K562 (cell line): Measurements from ENCODE around the gene FAM32A. TPM values are rescaled to one million over a fixed set of nuclear protein-coding genes. Genes with fewer than 3 reads are reported as not detected.

Experiments used
- ATAC-seq: fragments of 200-7000 bp; cut with Tn5 transposase; 3 replicates; pipeline ENCODE4 v1.9.1; 2020; ENCODE audit warnings: moderate library complexity
- BruUV-seq: library from RNA; stranded (reverse); fragments of 400-500 nt; replicated peaks from 2 replicates; lab custom pipeline; 2021; lab: Mats Ljungman, UMichigan
- CTCF ChIA-PET: fragments of 300-600 bp; formaldehyde crosslinking; extraction: SDS; loops from one replicate; lab custom pipeline; 2021; ENCODE audit warnings: low intra/inter-chr PET ratio; lab: Yijun Ruan, JAX
- POLR2A ChIA-PET: fragments of 300-600, 350-650 bp; sonication (Branson Sonifier 250); formaldehyde crosslinking; extraction: SDS; loops from one replicate; lab custom pipeline; 2021; ENCODE audit warnings: antibody characterized with exemption, inconsistent platforms; lab: Yijun Ruan, JAX
- DNase-seq, 4 experiments: peaks; one replicate each; pipeline versions ENCODE4 v3.0.0 to v3.0.0-alpha.2; 2011 to 2018; ENCODE audit warnings: low spot score in 3 of 4, mixed read lengths in 3 of 4; ENCODE audit errors: extremely low read depth in 1 of 4
- FAIRE-seq: peaks from 2 replicates; lab custom pipeline; 2011; peaks lifted over from hg19 to GRCh38; lab: Jason Lieb, UNC
- H2AFZ ChIP-seq: 2 replicates; pipeline ENCODE4 v1.6.0; 2011; ENCODE audit warnings: low read depth, low read length, control low read depth, inconsistent platforms
- H3K27ac ChIP-seq: fragments of 200-600 bp; 3 replicates; pipeline ENCODE4 v1.8.0; 2011; ENCODE audit warnings: low read depth, mild to moderate bottlenecking, control low read depth, inconsistent platforms, low read length, moderate library complexity, mixed read lengths; ENCODE audit errors: extremely low read depth
- H3K27me3 ChIP-seq, 2 experiments: fragments of 300-600 bp in 1 of 2; 2 replicates in 1 of 2; 3 replicates in 1 of 2; pipeline versions ENCODE4 v1.6.0 to v1.8.0; 2011; ENCODE audit warnings: inconsistent platforms in 2 of 2, low read length in 2 of 2, mild to moderate bottlenecking in 1 of 2, mixed read lengths in 1 of 2, moderate library complexity in 1 of 2; ENCODE audit not compliant: control insufficient read depth in 2 of 2, insufficient read depth in 2 of 2
- H3K36me3 ChIP-seq: fragments of 300-600 bp; 3 replicates; pipeline ENCODE4 v1.8.0; 2011; ENCODE audit warnings: mild to moderate bottlenecking, low read length, inconsistent platforms; ENCODE audit not compliant: control insufficient read depth, insufficient read depth
- H3K4me1 ChIP-seq, 2 experiments: fragments of 200-600 bp in 1 of 2; replicated peaks in 1 of 2; 2 replicates in 1 of 2; 3 replicates in 1 of 2; pipeline versions ENCODE4 v1.5.1 to v1.8.0; 2011; ENCODE audit warnings: inconsistent platforms in 2 of 2, low read length in 2 of 2, mild to moderate bottlenecking in 1 of 2, mixed read lengths in 1 of 2, moderate library complexity in 1 of 2; ENCODE audit not compliant: control insufficient read depth in 2 of 2, insufficient read depth in 2 of 2
- H3K4me2 ChIP-seq: 2 replicates; pipeline ENCODE4 v1.6.1; 2011; ENCODE audit warnings: low read length, control low read depth, inconsistent platforms, mixed read lengths; ENCODE audit not compliant: insufficient read depth
- H3K4me3 ChIP-seq: fragments of 200-600 bp; sonication (generic), shearing (Covaris generic); 2 replicates; pipeline ENCODE4 v1.5.1; 2016; ENCODE audit warnings: control low read depth, inconsistent platforms
- H3K79me2 ChIP-seq: fragments of 200-600 bp; 3 replicates; pipeline ENCODE4 v1.8.0; 2011; ENCODE audit warnings: low read length, inconsistent platforms; ENCODE audit not compliant: control insufficient read depth, insufficient read depth
- H3K9ac ChIP-seq, 2 experiments: 2 replicates each; pipeline versions ENCODE4 v1.6.0 to v1.6.1; 2011; ENCODE audit warnings: low read depth in 2 of 2, low read length in 2 of 2, control low read depth in 1 of 2, inconsistent platforms in 1 of 2, mild to moderate bottlenecking in 1 of 2, mixed read lengths in 1 of 2; ENCODE audit not compliant: insufficient read depth in 1 of 2
- H3K9me1 ChIP-seq: one replicate; pipeline ENCODE4 v1.6.0; 2011; ENCODE audit warnings: inconsistent platforms, mild to moderate bottlenecking, low read length, moderate library complexity; ENCODE audit not compliant: control insufficient read depth, insufficient read depth
- H3K9me3 ChIP-seq: replicated peaks from 2 replicates; pipeline ENCODE4 v1.5.1; 2011; ENCODE audit warnings: low read depth, low read length, inconsistent platforms; ENCODE audit not compliant: control insufficient read depth, insufficient read depth
- H4K20me1 ChIP-seq: replicated peaks from 2 replicates; pipeline ENCODE4 v1.6.1; 2011; ENCODE audit warnings: low read length, inconsistent platforms, mixed read lengths; ENCODE audit not compliant: control insufficient read depth, insufficient read depth
- ARID1B ChIP-seq: fragments of 450-650 bp; IDR thresholded peaks from 2 replicates; pipeline ENCODE4 v1.6.1; 2016; ENCODE audit warnings: antibody characterized with exemption, mild to moderate bottlenecking, inconsistent platforms
- GABPB1 ChIP-seq: sonication (generic); formaldehyde crosslinking; IDR thresholded peaks from 2 replicates; pipeline ENCODE4 v1.8.0; 2022; ENCODE audit warnings: mild to moderate bottlenecking, missing genetic modification reagents
- POLR2B ChIP-seq: fragments of 450-650 bp; IDR thresholded peaks from 2 replicates; pipeline ENCODE4 v1.6.1; 2018; ENCODE audit warnings: low read depth; ENCODE audit not compliant: partially characterized antibody
- RBBP5 ChIP-seq: fragments of 200-600 bp; sonication (generic); IDR thresholded peaks from 2 replicates; pipeline ENCODE4 v1.6.1; 2012; ENCODE audit warnings: borderline replicate concordance, mild to moderate bottlenecking, low read length, control low read depth, inconsistent platforms; ENCODE audit not compliant: insufficient read depth, poor library complexity, severe bottlenecking
- RCOR1 ChIP-seq, 2 experiments: IDR thresholded peaks; 2 replicates each; pipeline ENCODE4 v1.6.1; 2012; ENCODE audit warnings: low read depth in 2 of 2, low read length in 2 of 2, borderline replicate concordance in 1 of 2, improper control_type of control experiment in 1 of 2
- SIX5 ChIP-seq, 2 experiments: IDR thresholded peaks; 2 replicates each; pipeline ENCODE4 v1.6.1; 2011; ENCODE audit warnings: low read length in 2 of 2, borderline replicate concordance in 1 of 2, low read depth in 1 of 2, mild to moderate bottlenecking in 1 of 2, moderate library complexity in 1 of 2; ENCODE audit not compliant: insufficient read depth in 1 of 2
- SPI1 ChIP-seq: IDR thresholded peaks from 2 replicates; pipeline ENCODE4 v1.6.1; 2011; ENCODE audit warnings: low read depth, low read length, control low read depth, borderline replicate concordance
- TAL1 ChIP-seq: fragments of 450-650 bp; IDR thresholded peaks from 2 replicates; pipeline ENCODE4 v1.6.1; 2016; ENCODE audit warnings: mild to moderate bottlenecking
- ZNF79 ChIP-seq: fragments of 250-450 bp; sonication (Bioruptor Pico); IDR thresholded peaks from 2 replicates; pipeline ENCODE4 v1.4.0; 2020; ENCODE audit warnings: low read depth, mild to moderate bottlenecking, moderate library complexity
- WGBS: fragments of 100-300 bp; shearing (Covaris generic); methylation state at CpG from one replicate; pipeline ENCODE4 v1.1.6; 2016; ENCODE audit warnings: low coverage, mixed read lengths; ENCODE audit not compliant: insufficient coverage; ENCODE audit errors: missing lambda C conversion rate; 5-methylcytosine and 5-hydroxymethylcytosine counted together
- in situ Hi-C: fragments of 300-500 bp; cut with MboI; formaldehyde crosslinking; loops from 4 replicates; pipeline ENCODE4 v1.15.0; 2018; ENCODE audit warnings: inconsistent platforms, mixed read lengths
- intact Hi-C: fragments of 100-400 bp; cut with micrococcal nuclease; formaldehyde crosslinking; loops from 2 replicates; pipeline ENCODE4 v1.14.2; 2022
- polyA plus RNA-seq, 8 experiments: library from polyadenylated mRNA; depleted of rRNA in 4 of 8; stranded (reverse) in 5 of 8; unstranded in 3 of 8; fragments of >200 nt; fragmentation: Nextera tagmentation in 2 of 8; fragmentation: Illumina TruSeq in 1 of 8; extraction: Ambion mirVana in 2 of 8; extraction: Trizol in 1 of 8; gene quantifications; 2 replicates each; pipeline versions ENCODE4 v1.2.1 to v1.2.3, GENCODE V29; 2011 to 2014; ENCODE audit warnings: inconsistent platforms in 1 of 8, missing spikeins in 1 of 8
- total RNA-seq, 7 experiments: library from RNA; depleted of rRNA in 6 of 7; stranded (reverse); fragments of >200 nt in 6 of 7; fragmentation: Illumina TruSeq in 2 of 7; extraction: Trizol in 2 of 7; gene quantifications; 2 replicates each; pipeline versions ENCODE4 v1.2.1 to v1.2.3, GENCODE V29; 2011 to 2021; ENCODE audit warnings: low replicate concordance in 1 of 7
- TF ChIP-seq, protein P1 (sequence below): fragments of 250-450 bp; sonication (Bioruptor Pico); IDR thresholded peaks from 2 replicates; pipeline ENCODE4 v1.5.0; 2021; ENCODE audit warnings: mild to moderate bottlenecking, borderline replicate concordance
- TF ChIP-seq, protein P2 (sequence below): fragments of 250-450 bp; sonication (Bioruptor Pico); IDR thresholded peaks from 2 replicates; pipeline ENCODE4 v1.8.0; 2022; ENCODE audit warnings: moderate library complexity, mild to moderate bottlenecking, inconsistent platforms
- TF ChIP-seq, protein P3 (sequence below): fragments of 450-650 bp; formaldehyde crosslinking; IDR thresholded peaks from 2 replicates; pipeline ENCODE4 v1.4.0; 2020; ENCODE audit warnings: mild to moderate bottlenecking, mixed read lengths
- TF ChIP-seq, protein P4 (sequence below), 2 experiments: fragments of 450-650 bp in 1 of 2; IDR thresholded peaks; 2 replicates each; pipeline ENCODE4 v1.6.1; 2011 to 2017; ENCODE audit warnings: low read depth in 2 of 2, antibody characterized with exemption in 1 of 2, borderline replicate concordance in 1 of 2, low read length in 1 of 2, mild to moderate bottlenecking in 1 of 2, mixed read lengths in 1 of 2; ENCODE audit not compliant: control insufficient read depth in 1 of 2

FAM32A gene
- total and polyA plus RNA-seq, 9 of the 15 experiments (the other 6 are each of a cell fraction or from before 2014, with no cell fraction given) = 30.7 to 96.7 (median 73.7) TPM

DNA sequence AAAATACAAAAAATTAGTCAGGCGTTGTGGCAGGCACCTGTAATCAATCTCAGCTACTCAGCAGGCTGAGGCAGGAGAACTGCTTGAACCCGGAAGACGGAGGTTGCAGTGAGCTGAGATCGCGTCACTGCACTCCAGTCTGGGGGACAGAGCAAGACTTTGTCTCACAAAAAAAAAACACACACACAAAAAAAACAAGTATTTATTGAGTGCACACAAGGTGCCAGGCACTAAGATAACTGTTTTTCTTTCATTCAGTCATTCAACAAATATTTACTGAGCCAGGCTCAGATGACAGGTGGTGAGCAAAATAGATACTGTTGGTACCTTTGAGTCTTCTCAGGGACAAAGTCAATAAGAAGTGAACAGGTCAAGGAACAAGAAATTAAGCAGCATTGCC is 18.2 kb upstream of the FAM32A start:
- H3K4me2 ChIP-seq = no peak overlapping the region
- H3K9me3 ChIP-seq = peaks cover 3% of the 10 kb centered on the region; the same call in 1 of the 2 replicates
- in situ Hi-C loops (no loop called here), intact Hi-C loops (no loop called here)
- H2AFZ ChIP-seq = no peak overlapping the region
- no peaks in the 10 kb centered on the region for H3K36me3 ChIP-seq
- ATAC-seq (no peak), DNase-seq (no peak), FAIRE-seq (no peak)
- ChIA-PET CTCF (no interaction called here), POLR2A (no interaction called here)
- H4K20me1 ChIP-seq = no peaks in the 10 kb centered on the region
- H3K79me2 ChIP-seq = no peaks in the 10 kb centered on the region
- peaks cover 0 to under 1% of the 10 kb centered on the region in 2 experiments; a peak in 1 of 5 replicates for H3K27me3 ChIP-seq
- no peak overlapping the region for H3K9ac ChIP-seq
- BruUV-seq = no TSS peak
- no peaks in the 10 kb centered on the region for H3K9me1 ChIP-seq
- WGBS = 60% methylated on average over 5 of the region's 5 CpGs
- no peaks in the 10 kb centered on the region for H3K4me1 ChIP-seq
- H3K27ac ChIP-seq = no peak overlapping the region
- H3K4me3 ChIP-seq = no peak overlapping the region
- TF ChIP-seq, protein P1, sequence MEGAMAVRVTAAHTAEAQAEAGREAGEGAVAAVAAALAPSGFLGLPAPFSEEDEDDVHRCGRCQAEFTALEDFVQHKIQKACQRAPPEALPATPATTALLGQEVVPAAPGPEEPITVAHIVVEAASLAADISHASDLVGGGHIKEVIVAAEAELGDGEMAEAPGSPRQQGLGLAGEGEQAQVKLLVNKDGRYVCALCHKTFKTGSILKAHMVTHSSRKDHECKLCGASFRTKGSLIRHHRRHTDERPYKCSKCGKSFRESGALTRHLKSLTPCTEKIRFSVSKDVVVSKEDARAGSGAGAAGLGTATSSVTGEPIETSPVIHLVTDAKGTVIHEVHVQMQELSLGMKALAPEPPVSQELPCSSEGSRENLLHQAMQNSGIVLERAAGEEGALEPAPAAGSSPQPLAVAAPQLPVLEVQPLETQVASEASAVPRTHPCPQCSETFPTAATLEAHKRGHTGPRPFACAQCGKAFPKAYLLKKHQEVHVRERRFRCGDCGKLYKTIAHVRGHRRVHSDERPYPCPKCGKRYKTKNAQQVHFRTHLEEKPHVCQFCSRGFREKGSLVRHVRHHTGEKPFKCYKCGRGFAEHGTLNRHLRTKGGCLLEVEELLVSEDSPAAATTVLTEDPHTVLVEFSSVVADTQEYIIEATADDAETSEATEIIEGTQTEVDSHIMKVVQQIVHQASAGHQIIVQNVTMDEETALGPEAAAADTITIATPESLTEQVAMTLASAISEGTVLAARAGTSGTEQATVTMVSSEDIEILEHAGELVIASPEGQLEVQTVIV = no peak
- TF ChIP-seq ZNF79 (CRISPR knock-in tag) (no peak), TAL1 (no peak), GABPB1 (CRISPR knock-in tag) (no peak), POLR2B (no peak), RBBP5 (no peak), SIX5 (IDR thresholded peaks at IDR 0.05; ENCODE audit: borderline replicate concordance in 1 of 2, insufficient read depth in 1 of 2, low read depth in 1 of 2, low read length in 2 of 2) (no peak), RCOR1 (IDR thresholded peaks at IDR 0.05; ENCODE audit: borderline replicate concordance in 1 of 2, low read depth in 2 of 2, low read length in 2 of 2) (no peak), ARID1B (no peak), SPI1 (no peak)
- TF ChIP-seq, protein P2, sequence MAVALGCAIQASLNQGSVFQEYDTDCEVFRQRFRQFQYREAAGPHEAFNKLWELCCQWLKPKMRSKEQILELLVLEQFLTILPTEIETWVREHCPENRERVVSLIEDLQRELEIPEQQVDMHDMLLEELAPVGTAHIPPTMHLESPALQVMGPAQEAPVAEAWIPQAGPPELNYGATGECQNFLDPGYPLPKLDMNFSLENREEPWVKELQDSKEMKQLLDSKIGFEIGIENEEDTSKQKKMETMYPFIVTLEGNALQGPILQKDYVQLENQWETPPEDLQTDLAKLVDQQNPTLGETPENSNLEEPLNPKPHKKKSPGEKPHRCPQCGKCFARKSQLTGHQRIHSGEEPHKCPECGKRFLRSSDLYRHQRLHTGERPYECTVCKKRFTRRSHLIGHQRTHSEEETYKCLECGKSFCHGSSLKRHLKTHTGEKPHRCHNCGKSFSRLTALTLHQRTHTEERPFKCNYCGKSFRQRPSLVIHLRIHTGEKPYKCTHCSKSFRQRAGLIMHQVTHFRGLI = no peak
- TF ChIP-seq, protein P3, sequence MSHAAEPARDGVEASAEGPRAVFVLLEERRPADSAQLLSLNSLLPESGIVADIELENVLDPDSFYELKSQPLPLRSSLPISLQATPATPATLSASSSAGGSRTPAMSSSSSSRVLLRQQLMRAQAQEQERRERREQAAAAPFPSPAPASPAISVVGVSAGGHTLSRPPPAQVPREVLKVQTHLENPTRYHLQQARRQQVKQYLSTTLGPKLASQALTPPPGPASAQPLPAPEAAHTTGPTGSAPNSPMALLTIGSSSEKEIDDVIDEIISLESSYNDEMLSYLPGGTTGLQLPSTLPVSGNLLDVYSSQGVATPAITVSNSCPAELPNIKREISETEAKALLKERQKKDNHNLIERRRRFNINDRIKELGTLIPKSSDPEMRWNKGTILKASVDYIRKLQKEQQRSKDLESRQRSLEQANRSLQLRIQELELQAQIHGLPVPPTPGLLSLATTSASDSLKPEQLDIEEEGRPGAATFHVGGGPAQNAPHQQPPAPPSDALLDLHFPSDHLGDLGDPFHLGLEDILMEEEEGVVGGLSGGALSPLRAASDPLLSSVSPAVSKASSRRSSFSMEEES (CRISPR knock-in tag) = no peak
- TF ChIP-seq, protein P4, sequence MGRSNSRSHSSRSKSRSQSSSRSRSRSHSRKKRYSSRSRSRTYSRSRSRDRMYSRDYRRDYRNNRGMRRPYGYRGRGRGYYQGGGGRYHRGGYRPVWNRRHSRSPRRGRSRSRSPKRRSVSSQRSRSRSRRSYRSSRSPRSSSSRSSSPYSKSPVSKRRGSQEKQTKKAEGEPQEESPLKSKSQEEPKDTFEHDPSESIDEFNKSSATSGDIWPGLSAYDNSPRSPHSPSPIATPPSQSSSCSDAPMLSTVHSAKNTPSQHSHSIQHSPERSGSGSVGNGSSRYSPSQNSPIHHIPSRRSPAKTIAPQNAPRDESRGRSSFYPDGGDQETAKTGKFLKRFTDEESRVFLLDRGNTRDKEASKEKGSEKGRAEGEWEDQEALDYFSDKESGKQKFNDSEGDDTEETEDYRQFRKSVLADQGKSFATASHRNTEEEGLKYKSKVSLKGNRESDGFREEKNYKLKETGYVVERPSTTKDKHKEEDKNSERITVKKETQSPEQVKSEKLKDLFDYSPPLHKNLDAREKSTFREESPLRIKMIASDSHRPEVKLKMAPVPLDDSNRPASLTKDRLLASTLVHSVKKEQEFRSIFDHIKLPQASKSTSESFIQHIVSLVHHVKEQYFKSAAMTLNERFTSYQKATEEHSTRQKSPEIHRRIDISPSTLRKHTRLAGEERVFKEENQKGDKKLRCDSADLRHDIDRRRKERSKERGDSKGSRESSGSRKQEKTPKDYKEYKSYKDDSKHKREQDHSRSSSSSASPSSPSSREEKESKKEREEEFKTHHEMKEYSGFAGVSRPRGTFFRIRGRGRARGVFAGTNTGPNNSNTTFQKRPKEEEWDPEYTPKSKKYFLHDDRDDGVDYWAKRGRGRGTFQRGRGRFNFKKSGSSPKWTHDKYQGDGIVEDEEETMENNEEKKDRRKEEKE (IDR thresholded peaks at IDR 0.05; ENCODE audit: borderline replicate concordance in 1 of 2, control insufficient read depth in 1 of 2, low read depth in 2 of 2, low read length in 1 of 2) = no peak
